Suprapubic skin (tissue), 4 donors: ENCODE measurements around the gene LRP8. TPM values are rescaled to one million over a fixed set of nuclear protein-coding genes. Genes with fewer than 3 reads are reported as not detected.

Experiments
- DNase-seq, 2 donors: peaks; one replicate each; pipeline ENCODE4 v3.0.0-alpha.2; 2019; ENCODE audit warnings: low spot score in 2 of 2
- H3K27ac ChIP-seq: fragments of 200-600 bp; sonication (generic); one replicate; pipeline ENCODE4 v1.5.1; 2019
- H3K27me3 ChIP-seq: fragments of 200-600 bp; sonication (generic); one replicate; pipeline ENCODE4 v1.5.1; 2019
- H3K36me3 ChIP-seq: fragments of 200-600 bp; sonication (generic); one replicate; pipeline ENCODE4 v1.5.1; 2019
- H3K4me1 ChIP-seq: fragments of 200-600 bp; sonication (generic); one replicate; pipeline ENCODE4 v1.5.1; 2019
- H3K4me3 ChIP-seq: fragments of 200-600 bp; sonication (generic); one replicate; pipeline ENCODE4 v1.5.1; 2019; ENCODE audit warnings: mild to moderate bottlenecking
- H3K9me3 ChIP-seq: fragments of 200-600 bp; sonication (generic); one replicate; pipeline ENCODE4 v1.5.1; 2019
- CTCF ChIP-seq, 2 donors: fragments of 200-600 bp in 1 of 2; fragments of 450-650 bp in 1 of 2; sonication (generic) in 1 of 2; IDR thresholded peaks; one replicate each; pipeline ENCODE4 v1.5.1; 2016 to 2019; ENCODE audit warnings: antibody characterized with exemption in 2 of 2, mild to moderate bottlenecking in 1 of 2, moderate library complexity in 1 of 2
- EP300 ChIP-seq: sonication (generic); formaldehyde crosslinking; IDR thresholded peaks from one replicate; pipeline ENCODE4 v1.6.1; 2017; ENCODE audit warnings: antibody characterized with exemption
- POLR2A ChIP-seq, 2 donors: fragments of 450-650 bp; IDR thresholded peaks; one replicate each; pipeline ENCODE4 v1.6.1; 2017; ENCODE audit warnings: antibody characterized with exemption in 2 of 2, mild to moderate bottlenecking in 2 of 2, moderate library complexity in 2 of 2
- POLR2AphosphoS5 ChIP-seq, 3 donors: sonication (generic); formaldehyde crosslinking; IDR thresholded peaks; one replicate each; pipeline ENCODE4 v1.6.1; 2017; ENCODE audit warnings: antibody characterized with exemption in 3 of 3
- WGBS: methylation state at CpG from one replicate; pipeline ENCODE4 v1.1.5; 2018; 5-methylcytosine and 5-hydroxymethylcytosine counted together
- total RNA-seq, 4 donors: library from RNA; depleted of rRNA; stranded (reverse); fragments of >200 nt; gene quantifications; one replicate each; pipeline ENCODE4 v1.1.0, GENCODE V29; 2016

Gene LRP8
- total RNA-seq, 4 donors from 2014 or later, result 2.8 to 11.8 (median 4.1) TPM

GRCh38 chr1:53334781-53335180 lies 6.9 kb upstream of the LRP8 start:
- Histone ChIP-seq H3K27me3 (no peaks in the 10 kb centered on the region), H3K4me3 (no peak overlapping the region), H3K9me3 (no peaks in the 10 kb centered on the region), H3K27ac (no peak overlapping the region), H3K36me3 (no peaks in the 10 kb centered on the region), H3K4me1 (no peaks in the 10 kb centered on the region)
- peak in 1 of 2 donors; percentile 31 for DNase-seq
- 78% methylated on average over 9 of the region's 9 CpGs for WGBS
- TF ChIP-seq EP300 (no peak), POLR2A (IDR thresholded peaks at IDR 0.05) (no peak), CTCF (IDR thresholded peaks at IDR 0.05) (no peak), POLR2AphosphoS5 (IDR thresholded peaks at IDR 0.05) (no peak)

GRCh38 chr1:53334312-53334711 lies 6.4 kb upstream of the LRP8 start:
- Histone ChIP-seq H3K4me3 (no peak overlapping the region), H3K36me3 (no peaks in the 10 kb centered on the region), H3K27me3 (no peaks in the 10 kb centered on the region), H3K27ac (no peak overlapping the region), H3K4me1 (no peaks in the 10 kb centered on the region), H3K9me3 (no peaks in the 10 kb centered on the region)
- TF ChIP-seq EP300 (no peak), POLR2A (IDR thresholded peaks at IDR 0.05) (no peak), POLR2AphosphoS5 (IDR thresholded peaks at IDR 0.05) (no peak), CTCF (IDR thresholded peaks at IDR 0.05) (no peak)
- DNase-seq, result no peak
- WGBS, result 93% methylated on average over 2 of the region's 2 CpGs

- H3K36me3 ChIP-seq, result no peaks in the 10 kb centered on the region
- no peak overlapping the region for H3K4me3 ChIP-seq
- TF ChIP-seq EP300, result no peak
- no peaks in the 10 kb centered on the region for H3K9me3 ChIP-seq
- no peaks in the 10 kb centered on the region for H3K27me3 ChIP-seq
- no peaks in the 10 kb centered on the region for H3K4me1 ChIP-seq
- H3K27ac ChIP-seq, result no peak overlapping the region
- peak in 1 of 2 donors; percentile 49 for DNase-seq
- 88% methylated on average over 3 of the region's 3 CpGs for WGBS
Observed at GRCh38 chr1:53332833-53333232, 5.0 kb upstream of the LRP8 start.

- WGBS, result 79% methylated on average over 3 of the region's 3 CpGs
- no peak overlapping the region for H3K4me3 ChIP-seq
- DNase-seq, result peak in 1 of 2 donors; percentile 37
- H3K9me3 ChIP-seq, result no peaks in the 10 kb centered on the region
- no peaks in the 10 kb centered on the region for H3K27me3 ChIP-seq
- H3K36me3 ChIP-seq, result no peaks in the 10 kb centered on the region
- peaks cover 5% of the 10 kb centered on the region for H3K4me1 ChIP-seq
- no peak overlapping the region for H3K27ac ChIP-seq
- no peak for TF ChIP-seq EP300
- no peak for TF ChIP-seq CTCF (IDR thresholded peaks at IDR 0.05)
Observed at GRCh38 chr1:53332186-53332564, 4.3 kb upstream of the LRP8 start.

- no peaks in the 10 kb centered on the region for H3K36me3 ChIP-seq
- DNase-seq, result peak; percentile 48 to 50
- 94% methylated on average over 7 of the region's 7 CpGs for WGBS
- H3K9me3 ChIP-seq, result no peaks in the 10 kb centered on the region
- no peak overlapping the region for H3K4me3 ChIP-seq
- no peaks in the 10 kb centered on the region for H3K27me3 ChIP-seq
- no peak for TF ChIP-seq POLR2AphosphoS5 (IDR thresholded peaks at IDR 0.05)
- TF ChIP-seq CTCF (IDR thresholded peaks at IDR 0.05), result no peak
- no peak for TF ChIP-seq POLR2A (IDR thresholded peaks at IDR 0.05)
- no peak overlapping the region for H3K27ac ChIP-seq
- peaks cover 10% of the 10 kb centered on the region for H3K4me1 ChIP-seq
Observed at GRCh38 chr1:53331446-53332185, 3.7 kb upstream of the LRP8 start.

- TF ChIP-seq CTCF (IDR thresholded peaks at IDR 0.05) (no peak), POLR2A (IDR thresholded peaks at IDR 0.05) (no peak), EP300 (no peak), POLR2AphosphoS5 (IDR thresholded peaks at IDR 0.05) (no peak)
- Histone ChIP-seq H3K4me1 (peaks cover 18% of the 10 kb centered on the region), H3K36me3 (no peaks in the 10 kb centered on the region), H3K9me3 (no peaks in the 10 kb centered on the region), H3K4me3 (no peak overlapping the region), H3K27ac (no peak overlapping the region), H3K27me3 (no peaks in the 10 kb centered on the region)
- 74% methylated on average over 5 of the region's 5 CpGs for WGBS
- peak; percentile 40 to 56 for DNase-seq
Observed at GRCh38 chr1:53330819-53331218, 2.9 kb upstream of the LRP8 start.
